IPS-NIHi11 (cell line): ENCODE data around the gene KRT81.
"Not testable (repeated sequence)": the region's sequence is repeated elsewhere in the genome, so short reads cannot be mapped to it uniquely, and the experiment has no call there.

Experiments
- DNase-seq: peaks from one replicate; pipeline ENCODE4 v3.0.0; 2012; ENCODE audit warnings: mixed read lengths, low spot score

KRT81 gene

DNA sequence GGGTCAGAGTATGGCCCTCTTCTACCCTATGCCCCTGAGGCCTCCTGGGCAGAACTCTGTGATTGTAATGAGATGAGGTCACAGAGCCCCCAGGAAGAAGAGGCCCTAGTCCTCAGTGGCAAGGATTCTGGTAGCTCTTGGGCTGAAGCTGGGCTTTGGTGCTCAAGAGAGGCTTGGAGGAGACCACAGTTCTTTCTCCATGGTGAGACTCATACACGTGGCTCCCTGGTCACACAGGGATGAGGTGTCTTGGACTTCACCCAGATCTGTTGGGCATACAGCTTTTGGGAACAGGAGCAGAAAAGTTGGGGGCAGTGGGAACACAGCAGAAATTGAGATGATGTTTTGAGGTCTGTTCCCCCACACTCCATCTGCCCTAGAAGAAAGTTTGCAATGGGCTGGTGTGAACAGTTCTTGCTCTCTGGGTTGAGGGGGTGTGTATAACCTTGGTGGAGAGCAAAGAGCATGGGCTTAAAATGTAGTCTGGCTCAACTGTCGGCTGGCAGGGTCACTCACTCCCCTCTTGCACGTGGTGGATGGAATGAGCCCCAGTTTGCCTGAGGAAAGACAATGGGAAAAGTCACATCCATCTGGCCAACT is 16.7 kb downstream of the KRT81 start, which contains the start of gene KRT86:
Gene KRT86, plus strand, starts transcription at position 125 of the 600 bp plus-strand sequence. CDS start 27,272 bp downstream, outside the sequence.
- no peak for DNase-seq

DNA sequence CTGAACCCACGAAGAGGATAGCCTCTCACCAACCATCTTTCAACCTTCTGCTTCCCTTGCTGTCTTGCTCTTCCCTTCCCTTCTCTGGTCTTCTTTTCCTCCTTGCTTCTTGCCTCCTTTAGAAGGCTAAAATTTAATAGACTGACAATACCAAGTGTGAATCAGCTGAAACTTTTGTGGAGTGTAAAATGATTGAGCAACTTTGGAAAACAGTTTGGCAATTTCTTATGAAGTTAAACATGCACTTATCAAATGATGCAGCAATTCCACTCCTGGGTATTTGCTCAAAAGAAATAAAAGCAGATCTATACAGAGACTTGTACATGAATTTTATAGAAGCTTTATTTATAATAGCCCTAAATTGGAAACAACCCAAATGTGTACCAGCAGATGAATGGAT is 20.2 kb downstream of the KRT81 start:
- no peak for DNase-seq

DNA sequence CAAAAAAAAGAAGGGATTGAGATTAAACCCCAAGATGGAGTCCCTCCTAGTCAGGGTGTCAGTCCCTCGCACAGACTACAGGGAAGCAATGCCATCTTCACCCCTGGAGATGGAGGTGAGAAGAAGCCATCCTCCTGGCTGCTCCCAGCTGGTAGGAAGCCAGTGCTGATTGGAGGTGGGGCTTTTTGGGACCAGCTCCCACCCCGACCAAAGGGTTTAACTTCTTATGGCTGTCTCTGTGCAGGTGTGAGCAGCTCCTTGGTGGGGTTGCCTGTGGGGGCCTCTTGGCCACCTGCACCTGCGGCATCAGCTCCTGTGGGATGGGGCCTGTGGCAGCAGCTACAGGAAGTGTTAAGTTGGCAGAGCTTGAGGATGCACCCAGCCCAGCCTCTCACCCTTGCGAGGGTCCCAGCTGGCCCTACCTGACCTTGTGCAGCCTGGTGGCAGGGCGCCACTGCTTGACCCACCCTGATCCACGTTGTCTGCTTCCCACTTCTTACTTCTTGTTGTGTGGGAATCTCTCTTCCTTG is 20.7 kb downstream of the KRT81 start:
- no peak for DNase-seq

DNA sequence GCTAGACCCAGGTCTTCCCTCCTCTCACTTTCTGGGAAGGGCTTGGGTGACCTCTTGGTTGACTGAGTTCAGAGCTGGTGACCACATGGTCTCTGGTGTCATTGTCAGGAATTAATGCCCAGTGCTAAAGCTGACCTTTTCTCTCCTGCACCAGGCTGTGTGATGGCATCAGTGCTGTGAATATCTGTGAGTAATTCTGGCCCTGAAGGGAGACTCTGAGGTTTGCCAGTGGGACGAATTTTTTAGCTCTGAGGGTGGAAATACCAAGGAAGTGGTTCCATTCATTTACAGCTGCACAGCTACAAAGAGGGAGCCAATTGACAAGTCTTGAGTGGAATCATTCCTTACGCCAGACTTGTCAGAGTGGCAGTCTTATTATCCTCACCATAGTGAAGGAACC is 23.1 kb downstream of the KRT81 start:
- DNase-seq, result no peak

DNA sequence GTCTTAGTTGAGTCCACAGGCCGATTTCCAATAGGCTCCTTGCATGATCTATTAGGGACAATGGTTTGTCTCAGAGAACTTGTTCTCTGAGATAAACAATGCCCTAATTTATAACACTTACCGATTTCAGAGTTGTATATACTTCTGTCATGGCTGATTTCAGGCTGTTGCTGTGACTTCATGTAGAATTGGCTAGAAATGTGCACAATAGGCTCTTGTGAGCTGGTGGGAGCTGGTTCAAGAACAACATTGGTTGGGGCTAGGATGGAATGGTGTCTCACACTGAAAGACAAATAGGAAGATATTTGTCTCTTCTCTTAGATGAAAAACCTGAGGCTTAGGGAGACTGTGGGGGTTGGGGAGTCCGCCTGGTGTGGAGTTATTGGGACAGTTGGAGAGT is 23.6 kb downstream of the KRT81 start:
- no peak for DNase-seq

DNA sequence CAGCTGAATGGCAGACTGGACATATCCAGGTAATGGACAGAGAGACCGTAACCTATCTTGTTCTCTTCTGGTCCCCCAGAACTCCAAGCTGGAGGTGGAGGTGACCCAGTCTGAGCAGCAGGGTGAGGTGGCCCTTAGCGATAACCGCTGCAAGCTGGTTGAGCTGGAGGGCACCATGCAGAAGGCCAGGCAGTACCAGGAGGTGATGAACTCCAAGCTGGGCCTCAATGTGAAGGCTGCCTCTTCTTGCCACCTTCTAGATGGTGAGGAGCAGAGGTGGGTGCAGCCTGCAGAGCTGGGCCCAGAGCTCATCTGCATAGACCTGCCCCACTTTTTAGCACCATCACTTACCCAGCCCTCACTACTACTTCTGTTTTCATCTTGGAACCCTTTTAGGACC is 24.1 kb downstream of the KRT81 start:
- no peak for DNase-seq

DNA sequence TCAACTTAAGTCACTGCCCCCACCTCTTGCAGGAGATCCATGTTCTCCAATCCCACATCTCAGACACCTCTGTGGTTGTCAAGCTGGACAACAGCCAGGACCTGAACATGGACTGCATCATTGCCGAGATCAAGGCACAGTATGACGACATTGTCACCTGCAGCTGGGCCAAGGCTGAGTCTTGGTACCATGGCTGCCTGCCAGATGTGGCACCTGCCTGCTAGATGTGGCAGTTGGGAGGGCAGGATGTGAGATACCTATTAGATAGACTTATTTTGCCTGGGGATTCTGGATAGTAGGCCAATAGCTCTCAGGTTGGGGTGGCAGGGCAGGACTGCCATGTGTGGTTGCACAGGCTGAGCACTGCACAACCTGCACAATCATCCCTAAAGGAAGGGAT is 24.8 kb downstream of the KRT81 start:
- no peak for DNase-seq

DNA sequence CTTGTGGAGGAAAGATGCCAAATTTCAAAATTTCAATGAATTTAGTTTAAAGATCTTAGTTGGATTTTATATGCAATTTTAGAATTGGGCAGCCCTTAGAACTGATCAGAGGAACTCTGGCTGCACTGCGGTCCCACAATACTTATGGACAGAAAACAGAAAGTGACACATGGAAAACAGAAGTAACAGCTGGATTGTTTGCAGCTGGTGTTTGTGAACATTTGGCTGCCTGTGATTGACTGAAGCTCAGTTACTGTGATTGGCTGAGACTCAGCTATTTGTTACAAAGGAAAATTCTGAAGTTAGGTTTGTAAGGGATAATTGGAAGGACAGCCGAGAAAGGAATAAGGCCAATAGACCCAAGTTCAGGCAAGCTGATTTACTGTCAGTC is 26.9 kb downstream of the KRT81 start:
- DNase-seq, result no peak

DNA sequence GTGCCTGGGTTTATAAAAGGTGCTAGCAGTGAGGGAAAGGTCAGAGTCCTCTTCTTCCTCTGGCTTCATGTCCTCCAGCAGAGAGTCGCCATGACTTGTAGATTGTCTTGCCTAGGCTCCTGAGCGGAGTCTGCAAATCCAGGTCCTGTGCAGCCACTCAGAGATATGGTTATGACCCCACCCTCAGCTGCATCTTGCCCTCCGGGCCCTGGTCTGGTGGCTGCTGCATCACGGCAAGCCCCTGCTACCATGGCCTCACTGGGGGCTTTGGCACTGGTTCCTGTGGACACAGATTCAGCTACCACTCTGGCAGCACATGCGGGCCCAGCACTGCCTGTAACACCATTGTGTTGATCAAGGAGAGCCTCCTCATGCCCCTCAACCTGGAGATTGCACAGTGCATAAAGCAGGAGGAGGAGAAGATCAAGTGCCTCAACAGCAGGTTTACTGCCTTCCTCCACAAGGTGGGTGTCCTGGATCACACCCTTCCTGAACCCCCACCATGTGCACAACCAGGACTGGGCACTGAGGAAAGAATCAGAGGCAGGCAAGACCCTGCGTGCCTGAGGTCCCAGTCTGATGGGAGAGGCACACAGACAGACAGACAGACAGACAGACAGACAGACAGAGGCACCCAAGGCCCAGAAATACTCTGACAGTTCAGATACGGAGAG is 27.4 kb downstream of the KRT81 start:
- no peak for DNase-seq

DNA sequence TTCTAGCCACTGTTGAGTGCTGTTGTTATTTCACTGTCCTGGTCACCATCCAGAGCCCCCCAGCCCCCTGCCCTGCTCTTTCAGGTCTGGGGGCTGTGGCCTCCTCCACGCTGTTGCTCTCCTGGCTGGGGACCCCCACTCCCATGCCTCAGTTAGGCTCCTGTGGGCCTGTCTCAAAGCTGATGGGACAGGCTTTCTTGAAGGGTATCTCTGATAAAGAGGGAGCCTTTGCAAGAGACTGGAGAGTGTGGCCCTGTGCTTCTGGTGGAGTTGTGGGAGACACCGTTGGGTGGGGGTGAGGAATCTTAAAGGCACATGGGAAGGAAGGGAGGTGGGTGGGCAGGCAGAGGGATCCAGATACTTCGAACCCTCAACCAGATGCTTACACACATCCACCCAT is 29.0 kb downstream of the KRT81 start:
- DNase-seq, result no peak

DNA sequence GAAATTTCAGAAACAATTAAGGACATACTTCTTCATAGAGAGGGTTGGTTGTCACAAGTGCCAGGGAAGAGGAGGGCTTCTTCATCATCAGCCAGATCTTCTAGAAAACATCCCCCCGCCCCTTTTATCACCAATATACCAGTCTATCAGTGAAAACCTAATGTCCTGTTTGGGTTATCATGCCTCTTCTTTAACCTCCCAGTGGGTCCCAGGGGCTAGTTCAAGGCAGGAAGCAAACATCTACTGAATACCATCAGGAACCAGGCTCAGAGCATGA is 30.2 kb downstream of the KRT81 start:
- no peak for DNase-seq

DNA sequence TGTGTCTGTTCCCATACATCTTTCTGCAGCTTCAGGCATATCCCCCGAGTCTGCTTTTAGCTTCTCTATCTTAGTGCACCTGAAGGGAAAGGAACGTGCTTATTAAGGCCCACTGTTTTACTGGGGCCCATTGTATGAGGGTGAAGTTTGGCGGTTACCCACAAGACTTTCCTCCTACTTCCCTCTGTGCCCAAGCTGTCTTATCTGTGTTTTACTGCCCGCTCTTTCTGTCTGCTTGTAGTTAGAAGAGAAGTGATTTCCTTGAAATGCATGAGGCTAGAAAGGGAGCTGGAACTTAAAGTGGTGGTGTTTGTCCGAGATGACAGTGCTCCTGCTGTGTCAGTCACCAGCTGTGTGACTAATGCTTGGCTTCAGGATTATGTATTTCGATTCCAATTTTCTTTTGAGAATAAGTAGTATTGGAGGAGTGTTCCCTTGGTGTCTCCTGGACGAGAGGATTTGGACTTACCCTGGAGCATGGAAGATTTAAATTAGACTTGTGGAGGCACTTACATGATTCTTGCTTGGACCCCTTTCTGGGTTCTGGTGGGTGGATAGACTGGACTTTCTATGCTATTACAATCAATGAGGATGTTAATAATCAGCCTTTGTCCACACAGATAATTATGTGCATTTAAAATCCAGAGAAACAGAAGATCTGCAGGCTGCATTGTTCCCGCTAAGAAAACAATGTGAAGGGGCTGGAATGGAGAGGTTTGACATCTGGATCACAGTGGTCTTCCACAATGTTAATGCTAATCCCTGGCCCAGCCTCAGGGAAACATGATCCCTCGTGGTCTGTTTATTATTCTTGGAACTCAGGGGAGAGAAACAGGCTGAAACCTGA is 30.8 kb downstream of the KRT81 start:
- DNase-seq, result no peak

DNA sequence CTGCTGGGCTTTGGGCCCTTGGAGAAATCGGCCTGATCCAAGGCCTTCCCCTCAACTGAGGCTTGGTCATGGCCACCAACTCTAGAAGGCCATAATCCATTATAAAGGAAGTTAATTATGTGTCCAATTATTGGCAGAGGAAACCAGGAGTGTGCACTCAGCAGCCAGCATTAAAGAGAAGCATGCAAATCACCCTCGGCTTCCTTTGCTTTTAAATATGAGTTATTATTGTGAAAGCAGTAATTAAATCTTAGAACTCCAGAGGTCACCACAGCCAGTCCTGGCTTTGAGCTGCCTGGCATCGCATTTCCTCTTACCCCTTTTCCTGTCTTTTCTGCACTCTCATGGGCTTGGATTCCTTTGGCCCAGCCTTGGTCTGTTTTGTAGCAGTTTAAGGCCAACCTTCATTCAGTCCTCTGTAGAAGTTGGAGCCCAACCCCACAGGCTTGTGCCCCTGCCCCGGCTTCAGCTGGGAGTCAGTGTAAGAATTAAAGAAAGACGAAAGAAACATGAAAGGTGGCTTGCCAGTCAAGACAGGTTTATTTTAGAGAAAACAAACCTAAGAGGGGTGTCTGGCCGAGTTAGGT is 31.6 kb downstream of the KRT81 start:
- no peak for DNase-seq

DNA sequence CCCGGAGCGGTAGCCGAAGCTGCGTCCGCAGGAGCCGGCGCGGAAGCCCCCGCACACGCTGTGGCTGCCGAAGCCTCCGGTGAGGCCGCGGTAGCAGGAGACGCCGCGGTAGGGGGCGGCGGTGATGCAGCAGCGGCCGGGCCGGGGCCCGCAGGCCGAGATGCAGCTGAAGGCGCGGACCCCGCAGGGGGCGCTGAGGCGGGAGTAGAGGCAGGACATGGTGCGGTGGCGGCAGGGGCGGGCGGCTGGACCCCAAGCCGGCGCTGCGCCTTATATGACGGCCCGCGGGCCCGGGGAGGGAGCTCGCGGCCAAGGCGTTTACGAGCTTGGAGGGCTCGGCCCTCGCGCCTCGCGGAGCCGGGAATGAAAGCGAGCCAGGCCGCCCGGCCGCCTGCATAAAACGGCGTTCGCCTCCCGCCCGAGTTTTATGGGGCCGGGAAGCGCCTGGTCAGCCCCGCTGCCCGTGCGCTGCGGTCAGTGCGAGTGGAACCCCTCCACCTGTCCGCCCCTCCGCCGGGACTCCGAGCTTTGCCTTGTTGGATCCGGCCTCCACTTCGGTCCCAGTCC is 32.9 kb downstream of the KRT81 start:
- DNase-seq, result peak; percentile 81

DNA sequence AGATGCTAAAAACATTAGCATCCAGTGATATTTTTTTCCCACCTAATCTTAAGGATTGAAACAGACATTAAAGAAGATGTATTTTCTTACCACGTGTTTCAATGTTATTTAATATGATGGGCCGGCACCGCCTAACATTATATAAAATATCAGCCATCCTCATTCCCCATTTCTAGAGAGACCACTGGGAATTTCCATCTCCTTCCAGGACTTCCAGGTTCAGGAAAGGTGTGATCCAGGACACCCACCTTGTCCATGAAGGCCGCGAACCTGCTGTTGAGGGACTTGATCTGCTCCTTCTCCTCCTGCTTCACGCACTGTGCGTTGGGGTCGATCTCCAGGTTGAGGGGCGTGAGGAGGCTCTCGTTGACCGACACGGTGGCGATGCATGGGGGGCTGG is 33.4 kb downstream of the KRT81 start:
- not testable (repeated sequence) for DNase-seq

DNA sequence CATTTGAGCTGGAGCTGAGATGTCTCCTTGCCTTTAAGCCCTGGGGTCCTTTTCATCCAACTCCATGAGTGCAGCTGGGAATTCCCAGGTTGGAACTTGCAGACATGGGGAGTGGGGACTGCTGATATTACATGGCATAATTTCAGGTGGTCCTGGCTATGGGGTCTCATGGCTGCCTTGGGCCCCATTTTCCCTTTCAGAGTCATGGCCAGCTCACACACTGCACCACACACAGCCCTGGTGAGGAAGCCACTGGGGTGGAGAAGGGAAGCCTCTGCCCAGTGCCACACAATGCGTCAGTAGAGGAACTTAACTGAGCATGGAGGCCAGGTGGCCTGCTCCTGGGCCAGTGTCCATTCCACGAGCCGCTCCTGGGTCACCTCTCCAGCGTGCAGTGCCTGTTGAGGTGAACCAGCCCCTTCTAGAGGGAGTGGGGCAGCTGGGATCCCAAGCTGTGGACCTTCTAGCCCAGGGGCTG is 34.2 kb downstream of the KRT81 start:
- no peak for DNase-seq

DNA sequence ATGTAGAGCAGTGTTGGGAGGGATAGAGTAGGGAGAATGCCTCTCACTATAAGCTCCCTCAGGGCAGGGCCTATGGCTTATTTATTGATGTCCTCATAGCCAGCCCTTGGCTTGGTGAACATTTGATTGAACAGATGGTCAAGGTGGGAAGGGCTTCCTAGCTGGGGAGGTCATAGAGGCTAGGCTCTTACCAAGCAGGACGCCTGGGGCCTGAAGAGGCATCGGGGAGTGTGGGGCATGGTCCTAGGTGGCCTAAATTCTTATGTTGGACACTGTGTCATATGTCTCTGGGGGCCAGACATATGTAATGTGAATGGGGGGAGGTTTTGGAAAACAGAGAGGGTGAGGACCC is 34.8 kb downstream of the KRT81 start:
- DNase-seq, result no peak

DNA sequence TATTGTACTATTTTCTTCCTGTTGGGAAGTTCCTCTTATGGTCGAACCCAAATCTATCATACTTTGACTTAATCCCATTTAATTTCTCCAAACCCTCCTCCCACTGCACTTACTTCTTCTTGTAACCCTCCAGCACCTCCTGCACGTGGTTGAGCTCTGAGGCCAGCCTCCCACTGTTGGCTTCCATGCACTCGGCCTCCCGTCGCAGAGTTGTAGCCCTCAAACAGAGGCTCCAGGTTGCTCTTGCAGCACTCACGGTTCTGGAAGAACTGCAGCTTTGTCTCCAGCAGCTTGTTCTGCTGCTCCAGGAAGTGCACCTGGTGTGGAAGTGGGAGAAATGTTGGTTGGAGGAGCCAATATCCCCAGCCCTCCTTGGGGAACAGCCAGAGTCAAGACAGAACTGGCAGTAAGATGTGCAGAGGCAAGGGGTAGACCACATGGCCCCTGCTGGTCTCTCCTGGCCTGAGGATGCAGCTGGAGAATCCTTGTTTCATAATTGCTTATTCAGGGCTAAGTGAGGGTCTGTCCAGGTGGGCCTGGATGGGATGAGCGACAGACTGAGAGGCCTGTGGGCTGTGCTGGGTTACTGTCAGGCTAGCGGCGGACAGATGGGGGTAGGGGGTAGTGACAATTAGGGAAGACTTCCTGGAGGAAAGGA is 35.3 kb downstream of the KRT81 start:
- DNase-seq, result no peak

DNA sequence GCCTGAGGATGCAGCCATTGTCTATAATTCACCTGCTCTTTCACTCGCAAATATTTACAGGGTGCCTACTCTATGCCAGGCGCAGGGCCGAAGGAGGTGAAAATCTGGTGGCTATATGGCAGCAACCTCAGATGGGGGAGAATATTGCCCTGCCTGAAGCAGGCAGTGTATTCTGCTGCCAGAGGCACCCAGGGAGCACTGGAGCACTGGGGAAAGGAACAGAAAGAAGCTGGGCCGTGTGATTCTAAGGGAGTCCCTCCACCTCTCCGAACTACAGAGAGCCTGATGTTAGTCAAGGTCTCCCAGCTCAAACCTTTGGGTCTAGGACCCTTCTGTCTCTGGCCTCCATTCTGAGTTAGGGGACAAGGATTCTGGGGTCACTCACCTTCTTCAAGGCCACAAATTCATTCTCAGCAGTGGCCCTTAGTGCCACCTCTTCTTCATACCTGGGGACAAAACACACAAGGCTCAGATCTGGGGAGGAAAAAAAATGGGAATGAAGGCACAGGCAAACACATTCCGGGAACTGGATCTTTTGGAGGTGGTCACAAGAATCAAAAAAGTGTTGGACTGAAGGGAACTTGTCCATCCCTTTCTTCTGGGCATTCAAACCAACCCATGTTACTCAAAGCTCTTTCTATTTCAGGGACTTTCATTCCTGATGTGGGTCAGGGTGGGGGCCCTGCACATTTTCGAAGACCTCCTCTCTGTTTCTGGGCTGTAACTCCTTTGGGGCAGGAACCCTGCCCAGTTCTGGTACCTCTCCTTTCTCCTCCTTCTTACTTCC is 36.2 kb downstream of the KRT81 start:
- DNase-seq, result no peak

DNA sequence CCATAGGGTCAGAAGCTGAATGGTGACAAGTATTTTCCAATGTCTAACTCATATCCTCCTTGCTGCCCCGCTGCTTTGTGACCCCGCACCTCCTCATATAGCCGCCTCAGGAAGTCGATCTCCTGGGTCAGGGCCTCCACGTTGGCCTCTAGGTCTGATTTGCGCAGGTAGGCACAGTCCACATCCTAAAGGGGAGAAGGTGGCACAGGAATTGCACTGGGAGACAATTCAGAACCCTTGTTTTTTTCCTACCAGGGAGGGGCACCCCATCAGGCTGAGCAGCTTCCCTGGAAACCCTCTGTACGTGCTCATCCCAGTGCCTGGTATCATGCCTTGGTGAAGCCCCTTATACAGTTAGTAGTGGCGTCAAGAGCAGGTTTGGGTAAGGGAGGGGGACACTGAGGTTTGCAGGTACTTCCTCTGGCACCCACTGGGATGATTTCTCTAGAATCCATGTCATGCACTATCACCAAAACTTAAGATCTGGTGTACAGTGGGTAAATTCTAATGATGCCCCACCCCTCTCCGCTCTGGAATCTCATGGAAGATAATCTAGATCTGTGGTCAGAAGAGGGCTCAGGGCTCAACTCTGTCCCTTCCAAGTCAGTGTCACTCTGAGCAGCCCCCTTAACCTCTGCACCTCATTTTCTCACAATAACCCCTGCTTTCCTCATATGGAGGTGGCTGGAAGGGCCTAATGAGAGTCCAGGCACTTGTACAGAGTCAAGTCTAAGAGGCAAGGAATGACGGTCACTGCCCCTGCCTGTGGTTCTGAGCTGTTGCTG is 37.0 kb downstream of the KRT81 start:
- DNase-seq, result no peak
